ENCODE data around the gene ILF3.

The ILF3 gene

GRCh38 chr19:10695401-10696398 lies 41.6 kb downstream of the ILF3 start:
- TF ChIP-seq CTCF (IDR thresholded peaks at IDR 0.05; ENCODE audit: low read depth, low read length), result no peak
- DNase-seq (ENCODE audit: low read depth in 2 of 2), result peak; percentile 94 to 96
- peak overlapping the region; percentile 22 to 27 for H3K4me3 ChIP-seq (replicated peaks in 1 of 2; ENCODE audit: low read depth in 2 of 2, low read length in 2 of 2)

GRCh38 chr19:10699650-10700335 lies 45.6 kb downstream of the ILF3 start:
- peak; percentile 56 for TF ChIP-seq CTCF (IDR thresholded peaks at IDR 0.05; ENCODE audit: low read depth, low read length)
- H3K4me3 ChIP-seq (replicated peaks in 1 of 2; ENCODE audit: low read depth in 2 of 2, low read length in 2 of 2), result no peak overlapping the region
- peak; percentile 73 to 81 for DNase-seq (ENCODE audit: low read depth in 2 of 2)

- no peak for DNase-seq (ENCODE audit: low read depth in 2 of 2)
These were observed 47.9 kb downstream of the ILF3 start for GRCh38 chr19:10701955-10702525.

GRCh38 chr19:10706990-10707389 lies 52.8 kb downstream of the ILF3 start:
- TF ChIP-seq CTCF (IDR thresholded peaks at IDR 0.05; ENCODE audit: low read depth, low read length), result no peak
- no peak overlapping the region for H3K4me3 ChIP-seq (replicated peaks in 1 of 2; ENCODE audit: low read depth in 2 of 2, low read length in 2 of 2)
- no peak for DNase-seq (ENCODE audit: low read depth in 2 of 2)

More at GRCh38 chr19:10701955-10702525, 47.9 kb downstream of the ILF3 start:
- no peak for TF ChIP-seq CTCF (IDR thresholded peaks at IDR 0.05; ENCODE audit: low read depth, low read length)
- peak overlapping the region; percentile 87 to 99 for H3K4me3 ChIP-seq (replicated peaks in 1 of 2; ENCODE audit: low read depth in 2 of 2, low read length in 2 of 2)

GRCh38 chr19:10707440-10707839 lies 53.3 kb downstream of the ILF3 start:
- no peak overlapping the region for H3K4me3 ChIP-seq (replicated peaks in 1 of 2; ENCODE audit: low read depth in 2 of 2, low read length in 2 of 2)
- no peak for DNase-seq (ENCODE audit: low read depth in 2 of 2)
- TF ChIP-seq CTCF (IDR thresholded peaks at IDR 0.05; ENCODE audit: low read depth, low read length), result no peak

- TF ChIP-seq CTCF (IDR thresholded peaks at IDR 0.05; ENCODE audit: low read depth, low read length), result no peak
- no peak overlapping the region for H3K4me3 ChIP-seq (replicated peaks in 1 of 2; ENCODE audit: low read depth in 2 of 2, low read length in 2 of 2)
- DNase-seq (ENCODE audit: low read depth in 2 of 2), result no peak
These were observed 54.1 kb downstream of the ILF3 start for GRCh38 chr19:10708291-10708690.
